Lower leg skin (tissue), 4 donors: ENCODE results near the gene GTF2H4. TPM values are rescaled to one million over a fixed set of nuclear protein-coding genes. Genes with fewer than 3 reads are reported as not detected.

Source experiments
- DNase-seq, 2 donors: peaks; one replicate each; pipeline ENCODE4 v3.0.0-alpha.2; 2019; ENCODE audit warnings: low spot score in 2 of 2
- H3K4me3 ChIP-seq: fragments of 200-600 bp; sonication (generic); 2 replicates; pipeline ENCODE4 v1.5.1; 2017; ENCODE audit warnings: mild to moderate bottlenecking, low read depth; ENCODE audit not compliant: poor library complexity, severe bottlenecking
- CTCF ChIP-seq, 3 donors: fragments of 450-650 bp; IDR thresholded peaks; one replicate each; pipeline ENCODE4 v1.5.1; 2016; ENCODE audit warnings: antibody characterized with exemption in 3 of 3, mild to moderate bottlenecking in 3 of 3, moderate library complexity in 2 of 3
- POLR2A ChIP-seq, 2 donors: fragments of 450-650 bp; IDR thresholded peaks; one replicate each; pipeline ENCODE4 v1.6.1; 2016 to 2017; ENCODE audit warnings: antibody characterized with exemption in 2 of 2, mild to moderate bottlenecking in 1 of 2, moderate library complexity in 1 of 2
- WGBS, 2 donors: methylation state at CpG; one replicate each; pipeline ENCODE4 v1.1.5; 2018; 5-methylcytosine and 5-hydroxymethylcytosine counted together
- intact Hi-C: fragments of 100-400 bp; cut with DNase I; formaldehyde crosslinking; loops from one replicate; pipeline ENCODE4 v1.15.0; 2023; ENCODE audit warnings: low total_unique reads
- total RNA-seq, 4 donors: library from RNA; depleted of rRNA; stranded (reverse); fragments of >200 nt; gene quantifications; one replicate each; pipeline ENCODE4 v1.1.0, GENCODE V29; 2016

Gene GTF2H4
- total RNA-seq, 4 donors from 2014 or later: 6.1 to 11.2 (median 9.4) TPM

GRCh38 chr6:30876039-30876730, 31.8 kb upstream of the GTF2H4 start:
- WGBS, 2 donors: 35 to 44% methylated on average over 4 of the region's 4 CpGs
- intact Hi-C loops: loop anchor here (5.0 to 10.0 kb wide), 2 partner anchors 49 to 131 kb away; partner anchors contain the start of genes FLOT1 and IER3
- H3K4me3 ChIP-seq: no peak overlapping the region
- DNase-seq: peak; percentile 69 to 75
- TF ChIP-seq POLR2A (IDR thresholded peaks at IDR 0.05): no peak
- TF ChIP-seq CTCF (IDR thresholded peaks at IDR 0.05): no peak

- DNase-seq: peak; percentile 89 to 97
- TF ChIP-seq POLR2A (IDR thresholded peaks at IDR 0.05): no peak
- TF ChIP-seq CTCF (IDR thresholded peaks at IDR 0.05): peak in 1 of 3 donors; percentile 85
- 11 to 12% methylated on average over 15 of the region's 15 CpGs for WGBS, 2 donors
- H3K4me3 ChIP-seq: no peak overlapping the region
- intact Hi-C loops: loop anchor here (5.0 to 10.0 kb wide), 2 partner anchors 50 to 133 kb away; partner anchors contain the start of genes FLOT1 and IER3
Measured at GRCh38 chr6:30877419-30878262, 30.4 kb upstream of the GTF2H4 start.

GRCh38 chr6:30879684-30880427, 28.2 kb upstream of the GTF2H4 start:
- intact Hi-C loops: loop anchor here (5.0 to 10.0 kb wide), 2 partner anchors 53 to 135 kb away; partner anchors contain the start of genes FLOT1 and IER3
- DNase-seq: peak in 1 of 2 donors; percentile 40
- WGBS, 2 donors: 77 to 83% methylated on average over 8 of the region's 8 CpGs
- TF ChIP-seq CTCF (IDR thresholded peaks at IDR 0.05) (no peak), POLR2A (IDR thresholded peaks at IDR 0.05) (no peak)
- H3K4me3 ChIP-seq: no peak overlapping the region

GRCh38 chr6:30880698-30881252, 27.2 kb upstream of the GTF2H4 start:
- H3K4me3 ChIP-seq: no peak overlapping the region
- TF ChIP-seq CTCF (IDR thresholded peaks at IDR 0.05) (no peak), POLR2A (IDR thresholded peaks at IDR 0.05) (no peak)
- intact Hi-C loops: no loop called here
- WGBS, 2 donors: 83 to 84% methylated on average over 16 of the region's 16 CpGs
- peak in 1 of 2 donors; percentile 76 for DNase-seq
